ENCODE data around the gene PLD4. TPM values are rescaled to one million over a fixed set of nuclear protein-coding genes. Genes with fewer than 3 reads are reported as not detected.

Gene PLD4
- total and polyA plus RNA-seq, 2 experiments from 2014 or later = not detected

DNA sequence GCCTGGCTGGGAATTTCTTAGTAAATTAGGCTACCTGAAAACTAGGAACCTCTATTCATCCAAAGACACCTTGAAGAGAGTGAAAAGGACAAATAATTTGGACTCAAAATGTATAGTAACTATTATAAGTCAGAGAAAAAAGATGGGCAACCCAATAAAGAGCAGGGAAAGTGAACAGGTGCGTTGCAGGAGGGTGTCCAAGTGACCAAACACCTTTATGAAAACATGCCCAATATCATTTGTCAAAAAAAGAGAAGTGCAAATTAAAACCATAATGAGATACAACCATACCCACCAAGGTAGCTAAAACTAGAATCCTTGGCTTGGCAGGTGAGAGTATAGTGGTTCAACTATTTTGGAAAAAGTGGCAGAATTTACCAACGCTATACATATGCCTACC, 24.9 kb upstream of the PLD4 start:
- TF ChIP-seq ZNF114 (CRISPR knock-in tag; IDR thresholded peaks at IDR 0.05) = no peak
- TF ChIP-seq, protein P1, sequence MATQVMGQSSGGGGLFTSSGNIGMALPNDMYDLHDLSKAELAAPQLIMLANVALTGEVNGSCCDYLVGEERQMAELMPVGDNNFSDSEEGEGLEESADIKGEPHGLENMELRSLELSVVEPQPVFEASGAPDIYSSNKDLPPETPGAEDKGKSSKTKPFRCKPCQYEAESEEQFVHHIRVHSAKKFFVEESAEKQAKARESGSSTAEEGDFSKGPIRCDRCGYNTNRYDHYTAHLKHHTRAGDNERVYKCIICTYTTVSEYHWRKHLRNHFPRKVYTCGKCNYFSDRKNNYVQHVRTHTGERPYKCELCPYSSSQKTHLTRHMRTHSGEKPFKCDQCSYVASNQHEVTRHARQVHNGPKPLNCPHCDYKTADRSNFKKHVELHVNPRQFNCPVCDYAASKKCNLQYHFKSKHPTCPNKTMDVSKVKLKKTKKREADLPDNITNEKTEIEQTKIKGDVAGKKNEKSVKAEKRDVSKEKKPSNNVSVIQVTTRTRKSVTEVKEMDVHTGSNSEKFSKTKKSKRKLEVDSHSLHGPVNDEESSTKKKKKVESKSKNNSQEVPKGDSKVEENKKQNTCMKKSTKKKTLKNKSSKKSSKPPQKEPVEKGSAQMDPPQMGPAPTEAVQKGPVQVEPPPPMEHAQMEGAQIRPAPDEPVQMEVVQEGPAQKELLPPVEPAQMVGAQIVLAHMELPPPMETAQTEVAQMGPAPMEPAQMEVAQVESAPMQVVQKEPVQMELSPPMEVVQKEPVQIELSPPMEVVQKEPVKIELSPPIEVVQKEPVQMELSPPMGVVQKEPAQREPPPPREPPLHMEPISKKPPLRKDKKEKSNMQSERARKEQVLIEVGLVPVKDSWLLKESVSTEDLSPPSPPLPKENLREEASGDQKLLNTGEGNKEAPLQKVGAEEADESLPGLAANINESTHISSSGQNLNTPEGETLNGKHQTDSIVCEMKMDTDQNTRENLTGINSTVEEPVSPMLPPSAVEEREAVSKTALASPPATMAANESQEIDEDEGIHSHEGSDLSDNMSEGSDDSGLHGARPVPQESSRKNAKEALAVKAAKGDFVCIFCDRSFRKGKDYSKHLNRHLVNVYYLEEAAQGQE (IDR thresholded peaks at IDR 0.05; ENCODE audit: unreplicated experiment) = no peak
- no peak for TF ChIP-seq POLR2AphosphoS5 (IDR thresholded peaks at IDR 0.05; ENCODE audit: low read depth)
- Mint-ChIP-seq H3K4me1 (peaks cover 5% of the 10 kb centered on the region; the same call in 2 of the 3 replicates), H3K36me3 (ENCODE audit: low read depth) (no peaks in the 10 kb centered on the region), H3K4me3 (no peak overlapping the region), H3K27me3 (ENCODE audit: insufficient read depth, low read depth, poor library complexity) (peaks cover 25% of the 10 kb centered on the region), H3K9me3 (peaks cover 3% of the 10 kb centered on the region; the same call in 1 of the 3 replicates), H3K27ac (no peak overlapping the region)
- no peak for ATAC-seq
- Histone ChIP-seq H3F3A (replicated peaks; ENCODE audit: low read depth) (no peaks in the 10 kb centered on the region), H4K20me1 (replicated peaks; ENCODE audit: insufficient read depth) (no peaks in the 10 kb centered on the region), H3K4me2 (no peak overlapping the region), H3K36me3 (ENCODE audit: insufficient read depth) (no peaks in the 10 kb centered on the region), H3K79me2 (replicated peaks; ENCODE audit: insufficient read depth) (no peaks in the 10 kb centered on the region), H3K9me2 (ENCODE audit: insufficient read depth) (no peaks in the 10 kb centered on the region), H3K27ac (ENCODE audit: low read depth) (no peak overlapping the region), H3K4me1 (ENCODE audit: insufficient read depth) (no peaks in the 10 kb centered on the region), H3K27me3 (ENCODE audit: insufficient read depth) (no peaks in the 10 kb centered on the region), H3K4me3 (no peak overlapping the region), H2AFZ (no peak overlapping the region)
- DNase-seq (ENCODE audit: low spot score) = no peak

DNA sequence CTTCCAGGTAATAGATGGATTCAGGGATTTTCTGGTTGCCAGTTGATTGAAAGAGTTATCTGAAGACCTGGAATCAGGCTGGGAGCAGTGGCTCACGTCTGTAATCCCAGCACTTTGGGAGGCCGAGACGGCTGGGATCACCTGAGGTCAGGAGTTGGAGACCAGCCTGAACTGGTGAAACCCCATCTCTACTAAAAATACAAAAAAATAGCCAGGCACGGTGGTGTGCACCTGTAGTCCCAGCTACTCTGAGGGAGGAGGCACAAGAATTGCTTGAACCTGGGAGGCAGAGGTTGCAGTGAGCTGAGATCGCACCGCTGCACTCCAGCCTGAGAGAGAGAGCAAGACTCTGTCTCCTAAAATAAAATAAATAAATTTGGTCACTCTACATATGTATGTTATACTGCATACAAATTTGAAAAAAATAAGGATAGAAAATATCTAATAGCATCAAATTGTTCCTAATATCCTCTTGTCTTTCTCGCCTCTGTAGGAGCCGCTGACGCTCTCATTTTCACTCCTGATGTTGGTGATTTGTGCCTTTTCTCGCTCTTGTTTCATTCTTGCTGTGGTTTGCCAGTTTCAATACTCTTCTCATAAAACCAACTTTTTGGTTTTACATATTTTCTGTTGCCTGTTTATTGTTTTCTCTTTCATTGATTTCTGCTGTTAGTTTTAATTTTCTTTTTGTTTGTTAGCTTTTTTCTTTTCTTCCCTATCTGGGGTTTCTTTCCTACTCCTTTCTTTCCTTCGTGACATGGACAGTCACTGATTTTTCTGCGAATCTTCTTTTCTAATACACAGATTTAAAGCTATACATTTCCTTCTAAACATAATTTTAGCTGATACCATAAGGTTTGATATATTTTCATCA, 23.8 kb upstream of the PLD4 start:
- Histone ChIP-seq H3F3A (replicated peaks; ENCODE audit: low read depth) (no peaks in the 10 kb centered on the region), H3K4me3 (no peak overlapping the region), H2AFZ (no peak overlapping the region), H4K20me1 (replicated peaks; ENCODE audit: insufficient read depth) (no peaks in the 10 kb centered on the region), H3K27me3 (ENCODE audit: insufficient read depth) (no peaks in the 10 kb centered on the region), H3K36me3 (ENCODE audit: insufficient read depth) (no peaks in the 10 kb centered on the region), H3K4me2 (no peak overlapping the region), H3K79me2 (replicated peaks; ENCODE audit: insufficient read depth) (no peaks in the 10 kb centered on the region), H3K4me1 (ENCODE audit: insufficient read depth) (no peaks in the 10 kb centered on the region), H3K9me2 (ENCODE audit: insufficient read depth) (no peaks in the 10 kb centered on the region), H3K27ac (ENCODE audit: low read depth) (no peak overlapping the region)
- no peaks in the 10 kb centered on the region for H3K36me3 Mint-ChIP-seq (ENCODE audit: low read depth)
- H3K4me3 Mint-ChIP-seq = no peak overlapping the region
- no peak for ATAC-seq
- H3K9me3 Mint-ChIP-seq = peaks cover 5% of the 10 kb centered on the region; the same call in 1 of the 3 replicates
- DNase-seq (ENCODE audit: low spot score) = no peak
- peaks cover 26% of the 10 kb centered on the region for H3K27me3 Mint-ChIP-seq (ENCODE audit: insufficient read depth, low read depth, poor library complexity)
- H3K27ac Mint-ChIP-seq = no peak overlapping the region
- peaks cover 5% of the 10 kb centered on the region; the same call in 2 of the 3 replicates for H3K4me1 Mint-ChIP-seq
- TF ChIP-seq, protein P1 (IDR thresholded peaks at IDR 0.05; ENCODE audit: unreplicated experiment) = no peak
- TF ChIP-seq ZNF331 (CRISPR knock-in tag; IDR thresholded peaks at IDR 0.05; ENCODE audit: low read depth) = no peak
- TF ChIP-seq JUNB (IDR thresholded peaks at IDR 0.05; ENCODE audit: unreplicated experiment) = no peak
- TF ChIP-seq STAT1 (IDR thresholded peaks at IDR 0.05; ENCODE audit: unreplicated experiment) = no peak
- no peak for TF ChIP-seq CREB1 (CRISPR knock-in tag; IDR thresholded peaks at IDR 0.05; ENCODE audit: low read depth)
- no peak for TF ChIP-seq NANOG (IDR thresholded peaks at IDR 0.05; ENCODE audit: borderline replicate concordance)
- no peak for TF ChIP-seq EZH2 (IDR thresholded peaks at IDR 0.05; ENCODE audit: low read depth, unreplicated experiment)
- no peak for TF ChIP-seq ZNF114 (CRISPR knock-in tag; IDR thresholded peaks at IDR 0.05)
- no peak for TF ChIP-seq ETS1 (IDR thresholded peaks at IDR 0.05)
- TF ChIP-seq, protein P2, sequence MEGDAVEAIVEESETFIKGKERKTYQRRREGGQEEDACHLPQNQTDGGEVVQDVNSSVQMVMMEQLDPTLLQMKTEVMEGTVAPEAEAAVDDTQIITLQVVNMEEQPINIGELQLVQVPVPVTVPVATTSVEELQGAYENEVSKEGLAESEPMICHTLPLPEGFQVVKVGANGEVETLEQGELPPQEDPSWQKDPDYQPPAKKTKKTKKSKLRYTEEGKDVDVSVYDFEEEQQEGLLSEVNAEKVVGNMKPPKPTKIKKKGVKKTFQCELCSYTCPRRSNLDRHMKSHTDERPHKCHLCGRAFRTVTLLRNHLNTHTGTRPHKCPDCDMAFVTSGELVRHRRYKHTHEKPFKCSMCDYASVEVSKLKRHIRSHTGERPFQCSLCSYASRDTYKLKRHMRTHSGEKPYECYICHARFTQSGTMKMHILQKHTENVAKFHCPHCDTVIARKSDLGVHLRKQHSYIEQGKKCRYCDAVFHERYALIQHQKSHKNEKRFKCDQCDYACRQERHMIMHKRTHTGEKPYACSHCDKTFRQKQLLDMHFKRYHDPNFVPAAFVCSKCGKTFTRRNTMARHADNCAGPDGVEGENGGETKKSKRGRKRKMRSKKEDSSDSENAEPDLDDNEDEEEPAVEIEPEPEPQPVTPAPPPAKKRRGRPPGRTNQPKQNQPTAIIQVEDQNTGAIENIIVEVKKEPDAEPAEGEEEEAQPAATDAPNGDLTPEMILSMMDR (conservative IDR thresholded peaks at IDR 0.05; ENCODE audit: low read depth in 2 of 2) = no peak
- TF ChIP-seq POLR2AphosphoS5 (IDR thresholded peaks at IDR 0.05; ENCODE audit: low read depth) = no peak
